ENCODE data around the gene HNRNPA1. TPM values are rescaled to one million over a fixed set of nuclear protein-coding genes. Genes with fewer than 3 reads are reported as not detected.
A peak's percentile ranks its signal among the peaks of the same experiment; 100 is the strongest.

HNRNPA1 gene
- total and polyA plus RNA-seq, 2 of the 4 experiments (the other 2 are of a cell fraction) = 747 to 1,409 TPM

GRCh38 chr12:54296393-54297099, 16.0 kb downstream of the HNRNPA1 start:
- H3K79me1 ChIP-seq (ENCODE audit: low read depth in 1 of 2, low read length in 2 of 2) = no peaks in the 10 kb centered on the region
- dilution Hi-C loops (cut with HindIII; ENCODE audit: low sequenced_read_pairs, unreplicated experiment) = no loop called here
- H3K27ac ChIP-seq (ENCODE audit: insufficient read depth, low read length) = no peak overlapping the region
- no peak overlapping the region for H2BK120ac ChIP-seq (ENCODE audit: low read depth, low read length)
- H2BK20ac ChIP-seq (ENCODE audit: low read depth, low read length) = no peak overlapping the region
- intact Hi-C loops (cut with micrococcal nuclease) = no loop called here
- H4K20me1 ChIP-seq (ENCODE audit: insufficient read depth, low read length) = no peaks in the 10 kb centered on the region
- H3K14ac ChIP-seq (replicated peaks; ENCODE audit: low read depth, low read length) = no peak overlapping the region
- BruUV-seq (replicated peaks) = no TSS peak
- no peak overlapping the region for H2AK9ac ChIP-seq (replicated peaks; ENCODE audit: low read depth, low read length, poor library complexity)
- H3K4me3 ChIP-seq (ENCODE audit: insufficient read depth, low read depth, low read length) = no peak overlapping the region
- H2BK15ac ChIP-seq (ENCODE audit: low read depth, low read length) = no peak overlapping the region
- H3K23ac ChIP-seq (ENCODE audit: low read depth, low read length) = 0 out of 2 replicates have a peak overlapping the region, but pooled peaks have one; percentile 31
- H4K8ac ChIP-seq (ENCODE audit: low read depth in 2 of 2, low read length in 2 of 2) = no peak overlapping the region
- peaks cover 20% of the 10 kb centered on the region for H3K27me3 ChIP-seq (ENCODE audit: control insufficient read depth, insufficient read depth, low read length)
- ChIA-PET CTCF (interaction anchor here (0.6 kb wide), 1 partner anchor 15 kb away, joined by 4 read pairs; no protein-coding TSS in a partner anchor), POLR2A (ENCODE audit: unreplicated experiment) (no interaction called here)
- no peak overlapping the region for H2AK5ac ChIP-seq (ENCODE audit: low read depth, low read length)
- H3K9me1 ChIP-seq (ENCODE audit: insufficient read depth, low read length) = 0 out of 2 replicates have a peak, but pooled peaks cover 3% of the 10 kb centered on the region
- no peak overlapping the region for H4K5ac ChIP-seq (ENCODE audit: low read depth, low read length)
- no peak overlapping the region for H2BK5ac ChIP-seq (ENCODE audit: low read depth, low read length, poor library complexity, severe bottlenecking)
- H3K18ac ChIP-seq (ENCODE audit: low read depth, low read length) = no peak overlapping the region
- DNase-seq = no peak
- H3K4me1 ChIP-seq (ENCODE audit: control insufficient read depth, insufficient read depth, low read length) = peaks cover 6% of the 10 kb centered on the region
- H3K56ac ChIP-seq (ENCODE audit: extremely low read depth, insufficient read depth, low read length) = no peak overlapping the region
- H3K9me3 ChIP-seq (ENCODE audit: control insufficient read depth, insufficient read depth, low read length) = no peaks in the 10 kb centered on the region
- H3K9ac ChIP-seq (ENCODE audit: low read depth, low read length) = no peak overlapping the region
- H4K91ac ChIP-seq (ENCODE audit: insufficient read depth, low read depth, low read length) = no peak overlapping the region
- H3K36me3 ChIP-seq (ENCODE audit: control insufficient read depth, insufficient read depth, low read length) = no peaks in the 10 kb centered on the region
- TF ChIP-seq MAZ (IDR thresholded peaks at IDR 0.05; ENCODE audit: borderline replicate concordance, low read depth, low read length) = no peak
- TF ChIP-seq POLR2A (IDR thresholded peaks at IDR 0.05; ENCODE audit: low read depth, low read length) = no peak
- no peak for TF ChIP-seq MAFK (IDR thresholded peaks at IDR 0.05; ENCODE audit: low read depth, low read length)
- TF ChIP-seq CTCF (conservative IDR thresholded peaks at IDR 0.05; ENCODE audit: low read depth, low read length) = no peak
- TF ChIP-seq USF2 (IDR thresholded peaks at IDR 0.05; ENCODE audit: low read depth, low read length) = no peak
- TF ChIP-seq RCOR1 (IDR thresholded peaks at IDR 0.05; ENCODE audit: insufficient replicate concordance, low read length) = no peak
- TF ChIP-seq ELK1 (IDR thresholded peaks at IDR 0.05; ENCODE audit: borderline replicate concordance, low read depth, low read length) = no peak
- TF ChIP-seq RFX5 (IDR thresholded peaks at IDR 0.05; ENCODE audit: low read depth, low read length) = no peak
- TF ChIP-seq FOS (IDR thresholded peaks at IDR 0.05; ENCODE audit: low read depth, low read length) = no peak
- no peak for TF ChIP-seq SMC3 (IDR thresholded peaks at IDR 0.05; ENCODE audit: low read depth, low read length)
- no peak for TF ChIP-seq NFE2L2 (IDR thresholded peaks at IDR 0.05; ENCODE audit: low read depth, low read length)
- no peak for TF ChIP-seq CHD1 (IDR thresholded peaks at IDR 0.05; ENCODE audit: low read depth, low read length)
- TF ChIP-seq BHLHE40 (IDR thresholded peaks at IDR 0.05; ENCODE audit: low read depth, low read length) = no peak
- TF ChIP-seq RAD21 (IDR thresholded peaks at IDR 0.05; ENCODE audit: low read length) = no peak
- in situ Hi-C loops (cut with MboI; ENCODE audit: low sequenced_read_pairs) = no loop called here
- H3K4ac ChIP-seq (ENCODE audit: low read depth, low read length) = no peak overlapping the region
- no peak for ATAC-seq (ENCODE audit: low read depth)
- H3K4me2 ChIP-seq (ENCODE audit: low read depth, low read length) = no peak overlapping the region
- H2AFZ ChIP-seq (replicated peaks; ENCODE audit: low read length, poor library complexity) = no peak overlapping the region
- 25% methylated on average over 1 of the region's 5 CpGs; no CpG with 5 or more reads in 1 of the 2 experiments for WGBS, 2 experiments (ENCODE audit: extremely low coverage in 2 of 2, insufficient read length in 1 of 2)

All from IMR-90 (cell line).